SK-N-SH treated with all-trans-retinoic acid at 6 μM for 48 hours (cell line): ENCODE measurements around the gene TPST2.

Source experiments
- ATAC-seq: fragments of 200-7000 bp; cut with Tn5 transposase; 3 replicates; pipeline ENCODE4 v1.9.1; 2020; ENCODE audit warnings: mild to moderate bottlenecking, moderate library complexity
- ARNTL ChIP-seq: fragments of 450-650 bp; formaldehyde crosslinking; IDR thresholded peaks from 2 replicates; pipeline ENCODE4 v1.5.0; 2020; ENCODE audit warnings: low read depth, mild to moderate bottlenecking, moderate library complexity, borderline replicate concordance
- BACH2 ChIP-seq: fragments of 250-450 bp; sonication (Bioruptor Pico); IDR thresholded peaks from 2 replicates; pipeline ENCODE4 v1.9.0; 2021; ENCODE audit warnings: mild to moderate bottlenecking, borderline replicate concordance
- CSDC2 ChIP-seq: fragments of 250-450 bp; sonication (Bioruptor Pico); IDR thresholded peaks from 2 replicates; pipeline ENCODE4 v1.5.0; 2020; ENCODE audit warnings: mild to moderate bottlenecking, moderate library complexity
- CSRNP3 ChIP-seq: fragments of 250-450 bp; sonication (Bioruptor Pico); IDR thresholded peaks from 2 replicates; pipeline ENCODE4 v1.5.1; 2021; ENCODE audit warnings: mild to moderate bottlenecking, moderate library complexity
- ESRRG ChIP-seq: fragments of 250-450 bp; sonication (Bioruptor Pico); IDR thresholded peaks from 2 replicates; pipeline ENCODE4 v1.6.1; 2021; ENCODE audit warnings: mild to moderate bottlenecking
- GLIS3 ChIP-seq: fragments of 250-450 bp; sonication (Bioruptor Pico); IDR thresholded peaks from 2 replicates; pipeline ENCODE4 v1.5.0; 2020; ENCODE audit warnings: mild to moderate bottlenecking, moderate library complexity
- ISL1 ChIP-seq: fragments of 250-450 bp; sonication (Bioruptor Pico); IDR thresholded peaks from 2 replicates; pipeline ENCODE4 v2.1.2; 2022; ENCODE audit warnings: mild to moderate bottlenecking, moderate library complexity
- OSR1 ChIP-seq: fragments of 250-450 bp; sonication (Bioruptor Pico); IDR thresholded peaks from 2 replicates; pipeline ENCODE4 v1.8.0; 2022; ENCODE audit warnings: moderate library complexity, mild to moderate bottlenecking, inconsistent platforms
- PATZ1 ChIP-seq: fragments of 250-450 bp; sonication (Bioruptor Pico); IDR thresholded peaks from 2 replicates; pipeline ENCODE4 v1.8.0; 2020; ENCODE audit warnings: mild to moderate bottlenecking, moderate library complexity, borderline replicate concordance
- PPARA ChIP-seq: fragments of 250-450 bp; sonication (Bioruptor Pico); IDR thresholded peaks from 2 replicates; pipeline ENCODE4 v1.5.0; 2020; ENCODE audit warnings: mild to moderate bottlenecking, borderline replicate concordance
- RARB ChIP-seq: fragments of 250-450 bp; sonication (Bioruptor Pico); IDR thresholded peaks from 2 replicates; pipeline ENCODE4 v1.8.0; 2021; ENCODE audit warnings: mild to moderate bottlenecking, moderate library complexity
- SNAI2 ChIP-seq: fragments of 250-450 bp; sonication (Bioruptor Pico); IDR thresholded peaks from 2 replicates; pipeline ENCODE4 v1.5.0; 2020; ENCODE audit warnings: mild to moderate bottlenecking, moderate library complexity
- TCF4 ChIP-seq: fragments of 250-450 bp; sonication (Bioruptor Pico); IDR thresholded peaks from 2 replicates; pipeline ENCODE4 v1.8.0; 2021; ENCODE audit warnings: mild to moderate bottlenecking, moderate library complexity, borderline replicate concordance
- TOX ChIP-seq: fragments of 250-450 bp; sonication (Bioruptor Pico); IDR thresholded peaks from 2 replicates; pipeline ENCODE4 v1.8.0; 2021; ENCODE audit warnings: mild to moderate bottlenecking, moderate library complexity, borderline replicate concordance
- TSHZ2 ChIP-seq: fragments of 250-450 bp; sonication (Bioruptor Pico); IDR thresholded peaks from 2 replicates; pipeline ENCODE4 v1.5.0; 2020; ENCODE audit warnings: mild to moderate bottlenecking, moderate library complexity
- ZC3H10 ChIP-seq: fragments of 250-450 bp; sonication (Bioruptor Pico); IDR thresholded peaks from 2 replicates; pipeline ENCODE4 v1.5.1; 2021; ENCODE audit warnings: mild to moderate bottlenecking, moderate library complexity
- ZFP3 ChIP-seq: fragments of 250-450 bp; sonication (Bioruptor Pico); IDR thresholded peaks from 2 replicates; pipeline ENCODE4 v1.5.0; 2020; ENCODE audit warnings: mild to moderate bottlenecking, moderate library complexity
- ZFP30 ChIP-seq: fragments of 450-650 bp; formaldehyde crosslinking; IDR thresholded peaks from 2 replicates; pipeline ENCODE4 v1.5.0; 2022; ENCODE audit warnings: mild to moderate bottlenecking, moderate library complexity
- ZNF565 ChIP-seq: fragments of 450-650 bp; formaldehyde crosslinking; conservative IDR thresholded peaks from 2 replicates; pipeline ENCODE4 v1.5.0; 2020; ENCODE audit warnings: low read depth, mild to moderate bottlenecking, moderate library complexity
- ZNF70 ChIP-seq: fragments of 450-650 bp; formaldehyde crosslinking; IDR thresholded peaks from 2 replicates; pipeline ENCODE4 v1.5.0; 2020; ENCODE audit warnings: mild to moderate bottlenecking, moderate library complexity
- ZNF8 ChIP-seq: fragments of 450-650 bp; formaldehyde crosslinking; IDR thresholded peaks from 2 replicates; pipeline ENCODE4 v1.5.0; 2020; ENCODE audit warnings: mild to moderate bottlenecking, moderate library complexity
- TF ChIP-seq, protein P1 (sequence below): fragments of 250-450 bp; sonication (Bioruptor Pico); IDR thresholded peaks from 2 replicates; pipeline ENCODE4 v1.8.0; 2021; ENCODE audit warnings: low read depth, mild to moderate bottlenecking, moderate library complexity, borderline replicate concordance
- TF ChIP-seq, protein P2 (sequence below): fragments of 250-450 bp; sonication (Bioruptor Pico); IDR thresholded peaks from 2 replicates; pipeline ENCODE4 v1.5.1; 2020; ENCODE audit warnings: low read depth, mild to moderate bottlenecking, moderate library complexity

Gene TPST2

DNA sequence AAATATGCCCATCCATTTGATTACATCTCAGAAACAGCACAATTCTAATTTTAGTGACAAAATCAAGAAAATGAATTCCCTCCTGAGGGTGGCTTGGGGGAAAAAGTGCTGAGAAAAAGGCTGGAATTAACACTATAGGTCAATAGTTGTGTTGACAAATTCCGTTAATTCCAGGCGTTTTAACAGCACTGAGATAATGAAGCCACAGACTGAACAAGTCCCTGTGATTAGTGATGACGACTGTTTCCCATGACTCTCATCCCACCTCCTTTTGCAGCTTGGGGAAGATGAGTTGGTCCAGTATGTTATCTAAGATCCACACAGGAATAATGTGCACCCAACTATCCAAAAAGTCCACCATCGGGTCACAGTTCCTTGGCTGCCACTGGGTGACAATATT, 93.5 kb downstream of the TPST2 start:
- TF ChIP-seq SNAI2 (CRISPR knock-in tag) (no peak), BACH2 (no peak), PATZ1 (CRISPR knock-in tag) (no peak), CSDC2 (no peak), RARB (CRISPR knock-in tag) (no peak), OSR1 (CRISPR knock-in tag) (no peak), ESRRG (CRISPR knock-in tag) (no peak), ZFP30 (no peak), ZNF565 (CRISPR knock-in tag) (no peak)
- TF ChIP-seq, protein P1, sequence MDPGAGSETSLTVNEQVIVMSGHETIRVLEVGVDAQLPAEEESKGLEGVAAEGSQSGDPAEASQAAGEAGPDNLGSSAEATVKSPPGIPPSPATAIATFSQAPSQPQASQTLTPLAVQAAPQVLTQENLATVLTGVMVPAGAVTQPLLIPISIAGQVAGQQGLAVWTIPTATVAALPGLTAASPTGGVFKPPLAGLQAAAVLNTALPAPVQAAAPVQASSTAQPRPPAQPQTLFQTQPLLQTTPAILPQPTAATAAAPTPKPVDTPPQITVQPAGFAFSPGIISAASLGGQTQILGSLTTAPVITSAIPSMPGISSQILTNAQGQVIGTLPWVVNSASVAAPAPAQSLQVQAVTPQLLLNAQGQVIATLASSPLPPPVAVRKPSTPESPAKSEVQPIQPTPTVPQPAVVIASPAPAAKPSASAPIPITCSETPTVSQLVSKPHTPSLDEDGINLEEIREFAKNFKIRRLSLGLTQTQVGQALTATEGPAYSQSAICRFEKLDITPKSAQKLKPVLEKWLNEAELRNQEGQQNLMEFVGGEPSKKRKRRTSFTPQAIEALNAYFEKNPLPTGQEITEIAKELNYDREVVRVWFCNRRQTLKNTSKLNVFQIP = no peak
- TF ChIP-seq, protein P2, sequence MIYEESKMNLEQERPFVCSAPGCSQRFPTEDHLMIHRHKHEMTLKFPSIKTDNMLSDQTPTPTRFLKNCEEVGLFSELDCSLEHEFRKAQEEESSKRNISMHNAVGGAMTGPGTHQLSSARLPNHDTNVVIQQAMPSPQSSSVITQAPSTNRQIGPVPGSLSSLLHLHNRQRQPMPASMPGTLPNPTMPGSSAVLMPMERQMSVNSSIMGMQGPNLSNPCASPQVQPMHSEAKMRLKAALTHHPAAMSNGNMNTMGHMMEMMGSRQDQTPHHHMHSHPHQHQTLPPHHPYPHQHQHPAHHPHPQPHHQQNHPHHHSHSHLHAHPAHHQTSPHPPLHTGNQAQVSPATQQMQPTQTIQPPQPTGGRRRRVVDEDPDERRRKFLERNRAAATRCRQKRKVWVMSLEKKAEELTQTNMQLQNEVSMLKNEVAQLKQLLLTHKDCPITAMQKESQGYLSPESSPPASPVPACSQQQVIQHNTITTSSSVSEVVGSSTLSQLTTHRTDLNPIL (CRISPR knock-in tag) = no peak
- ATAC-seq = no peak

GRCh38 chr22:26494506-26494905, 95.4 kb downstream of the TPST2 start:
- ATAC-seq = no peak
- TF ChIP-seq TSHZ2 (CRISPR knock-in tag) = no peak
- TF ChIP-seq PPARA = no peak
- TF ChIP-seq ESRRG (CRISPR knock-in tag) = no peak
- no peak for TF ChIP-seq ISL1 (CRISPR knock-in tag)
- TF ChIP-seq ZFP30 = no peak
- no peak for TF ChIP-seq ZC3H10

DNA sequence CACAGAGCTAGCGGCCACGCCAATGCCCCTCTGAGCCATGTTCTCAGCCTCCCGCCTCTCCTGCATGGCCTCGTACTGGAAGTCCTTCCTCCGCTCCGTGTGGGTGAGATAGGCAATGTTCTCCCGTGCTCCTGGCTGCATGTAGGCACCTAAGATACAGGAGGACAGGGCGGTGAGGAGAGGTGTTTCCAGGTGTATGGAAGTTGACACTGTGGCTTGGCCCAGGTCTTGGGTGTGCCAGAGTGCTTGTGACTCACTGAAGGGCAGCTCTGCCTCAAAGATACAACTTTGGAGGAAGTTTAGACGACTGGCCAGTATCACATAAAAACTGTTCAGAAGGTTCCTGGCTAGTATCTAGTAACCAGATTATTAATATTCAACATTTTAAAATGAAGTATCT, 97.7 kb downstream of the TPST2 start:
- no peak for ATAC-seq
- TF ChIP-seq PATZ1 (CRISPR knock-in tag) (no peak), ZFP3 (CRISPR knock-in tag) (no peak), ZNF70 (CRISPR knock-in tag) (no peak), ZNF8 (CRISPR knock-in tag) (no peak), BACH2 (no peak), CSRNP3 (CRISPR knock-in tag) (no peak), ZFP30 (no peak), ARNTL (CRISPR knock-in tag) (no peak), TOX (CRISPR knock-in tag) (no peak), OSR1 (CRISPR knock-in tag) (no peak), CSDC2 (no peak), ZNF565 (CRISPR knock-in tag) (no peak), GLIS3 (CRISPR knock-in tag) (no peak), TCF4 (no peak), PPARA (no peak), RARB (CRISPR knock-in tag) (no peak)
- TF ChIP-seq, protein P1 = no peak
